IMR-90 (cell line): ENCODE results near the gene ITSN1. TPM values are rescaled to one million over a fixed set of nuclear protein-coding genes. Genes with fewer than 3 reads are reported as not detected.

Experiments
- ATAC-seq: fragments of 200-7000 bp; cut with Tn5 transposase; 2 replicates; pipeline ENCODE4 v1.9.1; 2020; ENCODE audit warnings: low read depth, mild to moderate bottlenecking, moderate library complexity
- BruUV-seq: library from RNA; stranded (reverse); fragments of 400-500 nt; replicated peaks from 2 replicates; lab custom pipeline; 2021; lab: Mats Ljungman, UMichigan
- CTCF ChIA-PET: fragments of 300-600 bp; formaldehyde crosslinking; extraction: SDS; loops from one replicate; lab custom pipeline; 2021; ENCODE audit warnings: antibody characterized with exemption; lab: Yijun Ruan, JAX
- POLR2A ChIA-PET: fragments of 300-600 bp; sonication (Branson Sonifier 250); formaldehyde crosslinking; loops from one replicate; lab custom pipeline; 2022; ENCODE audit warnings: antibody characterized with exemption; ENCODE audit not compliant: unreplicated experiment; lab: Charles Lee
- DNase-seq: peaks from one replicate; pipeline ENCODE4 v3.0.0; 2013
- H2AFZ ChIP-seq: replicated peaks from 2 replicates; pipeline ENCODE3; 2013; ENCODE audit warnings: low read length, mild to moderate bottlenecking; ENCODE audit not compliant: poor library complexity
- H2AK5ac ChIP-seq: 2 replicates; pipeline ENCODE4 v1.6.1; 2013; ENCODE audit warnings: low read depth, low read length, inconsistent platforms
- H2AK9ac ChIP-seq: replicated peaks from 2 replicates; pipeline ENCODE3; 2013; ENCODE audit warnings: mild to moderate bottlenecking, low read depth, low read length, moderate library complexity; ENCODE audit not compliant: poor library complexity
- H2BK120ac ChIP-seq: 2 replicates; pipeline ENCODE4 v1.6.1; 2013; ENCODE audit warnings: low read depth, low read length, inconsistent platforms
- H2BK15ac ChIP-seq: 3 replicates; pipeline ENCODE4 v1.6.1; 2013; ENCODE audit warnings: low read depth, low read length, inconsistent platforms
- H2BK20ac ChIP-seq: 2 replicates; pipeline ENCODE4 v1.6.1; 2013; ENCODE audit warnings: low read depth, mild to moderate bottlenecking, inconsistent platforms, low read length, moderate library complexity
- H2BK5ac ChIP-seq: 2 replicates; pipeline ENCODE4 v1.6.1; 2013; ENCODE audit warnings: mild to moderate bottlenecking, low read depth, low read length, inconsistent platforms; ENCODE audit not compliant: poor library complexity, severe bottlenecking
- H3K14ac ChIP-seq: replicated peaks from 2 replicates; pipeline ENCODE4 v1.6.1; 2013; ENCODE audit warnings: low read depth, low read length, inconsistent platforms
- H3K18ac ChIP-seq: 2 replicates; pipeline ENCODE4 v1.6.1; 2013; ENCODE audit warnings: low read depth, low read length, control low read depth
- H3K23ac ChIP-seq: 2 replicates; pipeline ENCODE4 v1.6.1; 2013; ENCODE audit warnings: low read depth, low read length, inconsistent platforms
- H3K27ac ChIP-seq: 2 replicates; pipeline ENCODE4 v1.5.1; 2013; ENCODE audit warnings: mild to moderate bottlenecking, control low read depth, low read length; ENCODE audit not compliant: insufficient read depth
- H3K27me3 ChIP-seq: 2 replicates; pipeline ENCODE4 v1.6.1; 2013; ENCODE audit warnings: low read length; ENCODE audit not compliant: control insufficient read depth, insufficient read depth
- H3K36me3 ChIP-seq: 2 replicates; pipeline ENCODE4 v1.6.1; 2013; ENCODE audit warnings: low read length, mixed read lengths; ENCODE audit not compliant: control insufficient read depth, insufficient read depth
- H3K4ac ChIP-seq: 2 replicates; pipeline ENCODE4 v1.6.1; 2013; ENCODE audit warnings: low read depth, low read length, inconsistent platforms
- H3K4me1 ChIP-seq: 2 replicates; pipeline ENCODE4 v1.6.1; 2013; ENCODE audit warnings: low read length, mixed read lengths; ENCODE audit not compliant: control insufficient read depth, insufficient read depth
- H3K4me2 ChIP-seq: 2 replicates; pipeline ENCODE4 v1.6.1; 2013; ENCODE audit warnings: low read depth, mild to moderate bottlenecking, control low read depth, low read length, moderate library complexity
- H3K4me3 ChIP-seq: 2 replicates; pipeline ENCODE4 v1.5.1; 2013; ENCODE audit warnings: low read depth, mild to moderate bottlenecking, control low read depth, low read length, moderate library complexity; ENCODE audit not compliant: insufficient read depth
- H3K56ac ChIP-seq: 2 replicates; pipeline ENCODE4 v1.6.1; 2013; ENCODE audit warnings: low read length, inconsistent platforms; ENCODE audit not compliant: insufficient read depth; ENCODE audit errors: extremely low read depth
- H3K79me1 ChIP-seq, 2 experiments: 2 replicates each; pipeline ENCODE4 v1.6.1; 2013; ENCODE audit warnings: low read length in 2 of 2, inconsistent platforms in 1 of 2, low read depth in 1 of 2
- H3K9ac ChIP-seq: 2 replicates; pipeline ENCODE4 v1.6.1; 2013; ENCODE audit warnings: low read depth, low read length, control low read depth
- H3K9me1 ChIP-seq: 2 replicates; pipeline ENCODE4 v1.6.1; 2013; ENCODE audit warnings: low read length, inconsistent platforms; ENCODE audit not compliant: insufficient read depth
- H3K9me3 ChIP-seq: 2 replicates; pipeline ENCODE4 v1.6.1; 2013; ENCODE audit warnings: low read length; ENCODE audit not compliant: control insufficient read depth, insufficient read depth
- H4K20me1 ChIP-seq: 2 replicates; pipeline ENCODE4 v1.6.1; 2013; ENCODE audit warnings: low read length, inconsistent platforms; ENCODE audit not compliant: insufficient read depth
- H4K5ac ChIP-seq: 2 replicates; pipeline ENCODE4 v1.6.1; 2013; ENCODE audit warnings: mild to moderate bottlenecking, low read depth, low read length, control low read depth
- H4K8ac ChIP-seq, 2 experiments: 2 replicates each; pipeline ENCODE4 v1.6.1; 2013; ENCODE audit warnings: low read depth in 2 of 2, low read length in 2 of 2, control low read depth in 1 of 2, inconsistent platforms in 1 of 2
- H4K91ac ChIP-seq: 2 replicates; pipeline ENCODE4 v1.6.1; 2013; ENCODE audit warnings: low read depth, low read length, inconsistent platforms; ENCODE audit not compliant: insufficient read depth
- BHLHE40 ChIP-seq: fragments of 150-350 bp; IDR thresholded peaks from 2 replicates; pipeline ENCODE4 v1.6.1; 2016; ENCODE audit warnings: mild to moderate bottlenecking, low read depth, low read length
- CEBPB ChIP-seq: IDR thresholded peaks from 2 replicates; pipeline ENCODE4 v1.6.1; 2012; ENCODE audit warnings: low read depth, low read length, improper control_type of control experiment
- CHD1 ChIP-seq: IDR thresholded peaks from 2 replicates; pipeline ENCODE4 v1.6.1; 2012; ENCODE audit warnings: low read depth, low read length, improper control_type of control experiment
- FOS ChIP-seq: fragments of 150-350 bp; IDR thresholded peaks from 2 replicates; pipeline ENCODE4 v1.6.1; 2016; ENCODE audit warnings: low read depth, low read length
- MAFK ChIP-seq: IDR thresholded peaks from 2 replicates; pipeline ENCODE4 v1.6.1; 2012; ENCODE audit warnings: low read depth, low read length, improper control_type of control experiment
- MAZ ChIP-seq: IDR thresholded peaks from 2 replicates; pipeline ENCODE4 v1.6.1; 2012; ENCODE audit warnings: low read depth, mild to moderate bottlenecking, low read length, improper control_type of control experiment, moderate library complexity, borderline replicate concordance
- MXI1 ChIP-seq: IDR thresholded peaks from 2 replicates; pipeline ENCODE4 v1.6.1; 2012; ENCODE audit warnings: low read depth, mild to moderate bottlenecking, low read length, moderate library complexity, borderline replicate concordance
- NFE2L2 ChIP-seq: fragments of 150-350 bp; IDR thresholded peaks from 2 replicates; pipeline ENCODE4 v1.6.1; 2016; ENCODE audit warnings: low read depth, mild to moderate bottlenecking, low read length
- POLR2A ChIP-seq: IDR thresholded peaks from 2 replicates; pipeline ENCODE4 v1.6.1; 2012; ENCODE audit warnings: mild to moderate bottlenecking, low read depth, low read length
- RAD21 ChIP-seq: IDR thresholded peaks from 2 replicates; pipeline ENCODE4 v1.6.1; 2012; ENCODE audit warnings: low read length, improper control_type of control experiment
- RCOR1 ChIP-seq: IDR thresholded peaks from 2 replicates; pipeline ENCODE4 v1.6.1; 2012; ENCODE audit warnings: mild to moderate bottlenecking, low read length, improper control_type of control experiment; ENCODE audit not compliant: insufficient replicate concordance
- RFX5 ChIP-seq: IDR thresholded peaks from 2 replicates; pipeline ENCODE4 v1.8.0; 2012; ENCODE audit warnings: low read depth, mild to moderate bottlenecking, low read length, moderate library complexity
- SMC3 ChIP-seq: fragments of 150-350 bp; IDR thresholded peaks from 2 replicates; pipeline ENCODE4 v1.6.1; 2016; ENCODE audit warnings: low read depth, mild to moderate bottlenecking, antibody characterized with exemption, low read length, moderate library complexity
- WGBS, 2 experiments: methylation state at CpG; one replicate each; pipeline versions ENCODE4 v1.1.5 to v1.1.7; 2013; ENCODE audit warnings: missing lambda C conversion rate in 2 of 2; ENCODE audit not compliant: insufficient read length in 1 of 2; ENCODE audit errors: extremely low coverage in 2 of 2; 5-methylcytosine and 5-hydroxymethylcytosine counted together
- dilution Hi-C: fragments of 300-500 bp; cut with HindIII; formaldehyde crosslinking; loops from one replicate; pipeline ENCODE4 v1.14.3; 2018; ENCODE audit warnings: low sequenced_read_pairs; ENCODE audit not compliant: unreplicated experiment
- in situ Hi-C: fragments of 300-500 bp; cut with MboI; formaldehyde crosslinking; loops from 3 replicates; pipeline ENCODE4 v1.14.3; 2019; ENCODE audit warnings: low sequenced_read_pairs, inconsistent platforms, mixed read lengths
- intact Hi-C: fragments of 100-400 bp; cut with micrococcal nuclease; formaldehyde crosslinking; loops from 2 replicates; pipeline ENCODE4 v1.10.0; 2022
- polyA plus RNA-seq, 3 experiments: library from polyadenylated mRNA; depleted of rRNA; stranded (reverse); fragments of >200 nt; gene quantifications; 2 replicates each; pipeline ENCODE4 v1.2.3, GENCODE V29; 2012; ENCODE audit warnings: low replicate concordance in 1 of 3
- total RNA-seq: library from RNA; depleted of rRNA; stranded (reverse); fragments of >200 nt; gene quantifications from 2 replicates; pipeline ENCODE4 v1.2.3, GENCODE V29; 2012
- TF ChIP-seq, protein P1 (sequence below): fragments of 150-350 bp; IDR thresholded peaks from 2 replicates; pipeline ENCODE4 v1.6.1; 2017; ENCODE audit warnings: mild to moderate bottlenecking, antibody characterized with exemption, low read length, low read depth
- TF ChIP-seq, protein P2 (sequence below): conservative IDR thresholded peaks from 2 replicates; pipeline ENCODE4 v1.5.1; 2012; ENCODE audit warnings: mild to moderate bottlenecking, low read depth, low read length, improper control_type of control experiment
- TF ChIP-seq, protein P3 (sequence below): fragments of 150-350 bp; IDR thresholded peaks from 2 replicates; pipeline ENCODE4 v1.6.1; 2016; ENCODE audit warnings: low read depth, mild to moderate bottlenecking, low read length, moderate library complexity, borderline replicate concordance

ITSN1 gene
- total and polyA plus RNA-seq, 2 of the 4 experiments (the other 2 are of a cell fraction): 45.4 to 62.0 TPM

GRCh38 chr21:33828577-33828976, 186.3 kb downstream of the ITSN1 start:
- 100% methylated on average over 1 of the region's 4 CpGs; no CpG with 5 or more reads in 1 of the 2 experiments for WGBS, 2 experiments
- H2AK5ac ChIP-seq: no peak overlapping the region
- CTCF ChIA-PET: no interaction called here
- no peak overlapping the region for H3K23ac ChIP-seq
- in situ Hi-C loops (no loop called here), intact Hi-C loops (loop anchor here (5.0 kb wide), 2 partner anchors 64 to 186 kb away; partner anchors contain the start of genes CRYZL1 and ITSN1), dilution Hi-C loops (no loop called here)
- no peak overlapping the region for H2AFZ ChIP-seq
- peaks cover 2 to 19% of the 10 kb centered on the region in 2 experiments; a peak in 2 of 4 replicates for H3K79me1 ChIP-seq
- no peak overlapping the region for H2BK20ac ChIP-seq
- H4K5ac ChIP-seq: no peak overlapping the region
- H3K4me2 ChIP-seq: no peak overlapping the region
- no peaks in the 10 kb centered on the region for H4K20me1 ChIP-seq
- H3K56ac ChIP-seq: no peak overlapping the region
- no peak overlapping the region for H3K14ac ChIP-seq
- no peaks in the 10 kb centered on the region for H3K9me3 ChIP-seq
- peaks cover 11% of the 10 kb centered on the region for H3K4me1 ChIP-seq
- H2BK5ac ChIP-seq: no peak overlapping the region
- H3K27me3 ChIP-seq: no peaks in the 10 kb centered on the region
- no peak overlapping the region for H3K9ac ChIP-seq
- BruUV-seq: no TSS peak
- H3K9me1 ChIP-seq: peaks cover 4% of the 10 kb centered on the region; the same call in 1 of the 2 replicates
- no peak overlapping the region for H3K27ac ChIP-seq
- DNase-seq (no peak), ATAC-seq (no peak)
- H4K91ac ChIP-seq: no peak overlapping the region
- POLR2A ChIA-PET: no interaction called here
- H3K36me3 ChIP-seq: peaks cover 20% of the 10 kb centered on the region
- H2BK15ac ChIP-seq: no peak overlapping the region
- no peak overlapping the region for H4K8ac ChIP-seq
- H2AK9ac ChIP-seq: no peak overlapping the region
- H3K4me3 ChIP-seq: no peak overlapping the region
- H2BK120ac ChIP-seq: no peak overlapping the region
- H3K4ac ChIP-seq: no peak overlapping the region
- no peak for TF ChIP-seq FOS
- TF ChIP-seq POLR2A: no peak
- TF ChIP-seq RAD21: no peak
- TF ChIP-seq, protein P1, sequence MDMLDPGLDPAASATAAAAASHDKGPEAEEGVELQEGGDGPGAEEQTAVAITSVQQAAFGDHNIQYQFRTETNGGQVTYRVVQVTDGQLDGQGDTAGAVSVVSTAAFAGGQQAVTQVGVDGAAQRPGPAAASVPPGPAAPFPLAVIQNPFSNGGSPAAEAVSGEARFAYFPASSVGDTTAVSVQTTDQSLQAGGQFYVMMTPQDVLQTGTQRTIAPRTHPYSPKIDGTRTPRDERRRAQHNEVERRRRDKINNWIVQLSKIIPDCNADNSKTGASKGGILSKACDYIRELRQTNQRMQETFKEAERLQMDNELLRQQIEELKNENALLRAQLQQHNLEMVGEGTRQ: no peak
- TF ChIP-seq BHLHE40: no peak
- TF ChIP-seq, protein P2, sequence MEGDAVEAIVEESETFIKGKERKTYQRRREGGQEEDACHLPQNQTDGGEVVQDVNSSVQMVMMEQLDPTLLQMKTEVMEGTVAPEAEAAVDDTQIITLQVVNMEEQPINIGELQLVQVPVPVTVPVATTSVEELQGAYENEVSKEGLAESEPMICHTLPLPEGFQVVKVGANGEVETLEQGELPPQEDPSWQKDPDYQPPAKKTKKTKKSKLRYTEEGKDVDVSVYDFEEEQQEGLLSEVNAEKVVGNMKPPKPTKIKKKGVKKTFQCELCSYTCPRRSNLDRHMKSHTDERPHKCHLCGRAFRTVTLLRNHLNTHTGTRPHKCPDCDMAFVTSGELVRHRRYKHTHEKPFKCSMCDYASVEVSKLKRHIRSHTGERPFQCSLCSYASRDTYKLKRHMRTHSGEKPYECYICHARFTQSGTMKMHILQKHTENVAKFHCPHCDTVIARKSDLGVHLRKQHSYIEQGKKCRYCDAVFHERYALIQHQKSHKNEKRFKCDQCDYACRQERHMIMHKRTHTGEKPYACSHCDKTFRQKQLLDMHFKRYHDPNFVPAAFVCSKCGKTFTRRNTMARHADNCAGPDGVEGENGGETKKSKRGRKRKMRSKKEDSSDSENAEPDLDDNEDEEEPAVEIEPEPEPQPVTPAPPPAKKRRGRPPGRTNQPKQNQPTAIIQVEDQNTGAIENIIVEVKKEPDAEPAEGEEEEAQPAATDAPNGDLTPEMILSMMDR: no peak
- TF ChIP-seq, protein P3, sequence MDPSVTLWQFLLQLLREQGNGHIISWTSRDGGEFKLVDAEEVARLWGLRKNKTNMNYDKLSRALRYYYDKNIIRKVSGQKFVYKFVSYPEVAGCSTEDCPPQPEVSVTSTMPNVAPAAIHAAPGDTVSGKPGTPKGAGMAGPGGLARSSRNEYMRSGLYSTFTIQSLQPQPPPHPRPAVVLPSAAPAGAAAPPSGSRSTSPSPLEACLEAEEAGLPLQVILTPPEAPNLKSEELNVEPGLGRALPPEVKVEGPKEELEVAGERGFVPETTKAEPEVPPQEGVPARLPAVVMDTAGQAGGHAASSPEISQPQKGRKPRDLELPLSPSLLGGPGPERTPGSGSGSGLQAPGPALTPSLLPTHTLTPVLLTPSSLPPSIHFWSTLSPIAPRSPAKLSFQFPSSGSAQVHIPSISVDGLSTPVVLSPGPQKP: no peak
- TF ChIP-seq RFX5: no peak
- no peak for TF ChIP-seq MAFK
- TF ChIP-seq MXI1: no peak
- no peak for TF ChIP-seq SMC3
- no peak for TF ChIP-seq NFE2L2
- TF ChIP-seq MAZ: no peak
- TF ChIP-seq RCOR1: no peak
- TF ChIP-seq CHD1: no peak
- no peak for TF ChIP-seq CEBPB
- no peak overlapping the region for H3K18ac ChIP-seq
